Measurements from ENCODE around the gene CCM2.

CCM2 gene

DNA sequence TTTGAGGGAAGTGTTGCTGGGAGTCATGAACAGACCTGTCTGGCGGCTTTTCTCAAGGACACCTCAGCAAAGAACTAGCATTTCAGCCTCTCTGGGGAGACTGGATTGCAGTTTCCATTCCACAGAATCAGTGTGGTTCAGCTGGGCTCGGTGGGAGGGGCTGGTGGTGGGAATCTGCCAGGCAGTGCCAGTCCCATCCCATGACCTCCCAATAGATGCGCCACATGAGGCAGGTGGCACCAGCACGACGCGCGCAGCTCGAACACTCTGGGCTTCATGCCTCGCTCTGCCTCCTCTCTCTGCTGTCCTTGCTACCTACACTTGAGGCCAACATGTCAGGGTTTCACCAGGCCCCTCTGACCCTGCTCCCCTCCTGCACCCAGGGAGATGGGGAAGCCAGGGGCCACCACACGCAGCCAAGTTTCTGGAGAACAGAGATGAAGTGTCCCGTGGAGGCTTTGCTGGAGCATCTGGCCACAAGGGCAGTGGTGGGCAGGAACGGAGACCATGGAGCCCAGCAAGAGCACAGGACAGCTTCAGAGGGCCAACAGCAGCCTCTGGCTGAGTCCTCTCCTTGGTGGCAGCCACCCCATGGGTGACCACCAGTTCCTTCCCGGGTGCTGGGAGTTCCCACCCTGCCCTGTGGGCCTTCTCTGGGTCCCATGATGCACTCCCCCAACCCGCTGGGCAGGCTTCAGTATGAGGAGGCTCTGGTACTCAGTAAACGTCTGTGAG, 86.5 kb downstream of the CCM2 start:
- DNase-seq = peak; percentile 7

DNA sequence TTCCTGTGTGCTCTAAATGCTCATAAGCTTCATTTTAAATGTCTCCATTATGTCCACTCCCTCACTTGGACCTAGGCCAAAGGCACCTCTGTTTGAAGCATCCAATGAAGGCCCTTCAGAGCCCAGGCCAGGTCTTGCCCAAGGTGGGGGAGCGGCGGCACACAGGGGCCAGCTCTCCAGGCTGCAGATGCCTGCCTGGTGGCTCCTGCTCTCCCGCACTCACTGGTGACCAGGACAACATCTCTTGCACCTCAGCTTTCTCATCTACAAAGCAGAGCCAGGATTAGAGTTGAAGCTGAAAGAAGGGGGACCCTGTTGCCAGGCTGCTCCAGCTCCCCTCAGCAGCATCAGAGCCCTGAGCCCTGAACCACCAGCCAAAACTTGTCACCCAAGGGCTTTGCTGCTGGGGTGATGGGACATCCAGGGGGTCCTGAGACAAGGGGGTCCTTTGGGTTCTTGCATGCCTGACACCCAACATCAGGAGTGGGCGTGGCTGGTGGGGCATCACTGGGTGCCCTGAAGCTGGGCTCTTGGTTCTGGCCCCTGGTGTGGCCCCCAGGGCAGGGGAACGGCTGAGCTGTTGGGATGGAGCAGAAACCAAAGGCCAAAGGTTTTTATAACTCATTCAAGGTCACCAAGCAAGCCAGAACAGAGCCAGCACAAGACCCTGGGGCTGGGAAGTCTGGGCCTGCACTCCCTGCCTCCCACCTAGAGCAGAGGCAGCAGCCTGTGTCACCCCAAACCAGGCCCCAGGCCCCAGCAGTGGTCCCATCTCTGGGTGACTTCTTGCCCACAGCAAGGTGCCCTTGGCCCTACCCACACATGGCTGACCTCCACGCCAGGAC, 87.5 kb downstream of the CCM2 start:
- DNase-seq = no peak

DNA sequence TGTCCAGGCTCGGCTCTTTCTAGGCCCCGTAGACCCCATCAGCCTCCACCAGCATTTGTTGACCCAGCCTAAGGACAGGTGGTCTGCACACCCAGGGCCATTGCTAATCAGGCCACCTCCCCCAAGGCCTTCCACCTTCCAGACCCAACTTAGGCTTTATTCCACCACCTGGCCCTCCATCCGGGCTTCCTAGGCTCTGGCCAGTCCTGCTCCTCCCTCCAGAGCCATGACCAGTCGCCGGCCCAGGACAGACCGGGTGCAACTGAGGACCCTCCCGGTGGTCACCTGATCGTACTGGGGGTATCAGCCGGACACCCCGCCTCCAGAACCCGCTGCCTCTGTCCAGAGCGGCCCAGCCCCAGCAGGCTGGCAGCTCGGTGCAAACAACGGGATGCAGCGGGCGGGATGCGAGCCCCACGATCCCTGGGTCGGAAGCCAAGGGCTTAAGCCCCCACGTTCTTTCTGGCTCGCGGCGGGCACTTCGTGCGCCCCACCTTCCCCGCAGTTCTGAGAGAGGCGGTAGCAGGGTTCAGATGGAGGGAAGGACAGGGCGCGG, 88.2 kb downstream of the CCM2 start:
- no peak for DNase-seq

DNA sequence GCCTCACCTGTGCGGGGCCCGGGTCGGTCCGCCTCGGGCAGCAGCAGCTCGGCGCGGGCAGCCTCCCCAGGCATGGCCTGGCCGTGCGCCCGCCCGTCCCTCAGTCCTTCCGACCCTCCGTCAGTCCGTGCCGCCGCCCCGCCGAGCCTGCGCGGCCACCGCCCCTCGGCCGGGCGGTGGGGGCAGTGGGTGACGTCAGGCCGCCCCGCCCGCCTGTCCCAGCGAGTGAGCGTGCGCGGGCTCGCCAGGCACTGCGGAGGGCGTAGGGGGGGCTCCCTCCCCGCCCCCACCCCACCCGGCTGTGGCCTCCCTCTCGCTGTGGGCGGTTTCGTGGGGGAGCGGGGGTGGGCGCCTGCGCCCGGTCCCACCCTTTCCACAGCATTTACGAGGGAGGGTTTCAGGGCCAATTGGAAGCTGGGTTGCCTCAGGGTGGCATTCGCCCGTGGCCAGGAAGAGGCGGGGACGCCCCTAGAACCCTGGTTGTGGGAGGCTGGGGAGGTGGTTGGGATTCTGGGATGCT, 88.9 kb downstream of the CCM2 start, which contains the start of gene NACAD:
NACAD (minus strand) TSS at position 149 of the 520 bp plus-strand sequence; CDS start at position 74, 75 bp downstream.
- no peak for DNase-seq

DNA sequence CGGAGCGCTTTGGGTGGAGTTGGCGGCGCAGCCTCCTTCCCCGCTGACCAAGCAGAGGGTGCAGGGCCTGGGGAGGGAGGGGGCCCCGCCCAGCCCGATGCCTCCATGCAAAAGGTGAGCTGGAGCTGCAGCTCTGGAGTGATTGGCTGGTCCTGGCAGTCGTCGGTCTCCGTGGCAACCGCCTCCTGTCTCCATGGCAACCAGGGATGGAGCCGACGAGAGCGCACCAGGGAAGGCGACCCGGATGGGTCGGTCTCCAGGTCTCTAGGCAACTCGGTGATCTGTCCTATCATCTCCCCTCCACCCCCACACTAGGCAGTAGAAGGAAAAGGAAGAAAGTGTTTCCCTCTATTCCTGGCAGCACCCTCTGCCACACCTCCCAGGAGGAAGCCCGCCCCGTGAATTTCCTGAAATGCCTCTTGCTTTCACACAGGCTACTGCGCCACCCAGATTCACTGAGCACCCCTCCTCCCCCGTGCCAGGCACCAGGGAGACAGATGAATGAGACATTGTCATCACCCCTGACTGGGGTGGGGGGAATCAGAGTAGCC, 89.4 kb downstream of the CCM2 start:
- peak; percentile 71 for DNase-seq

DNA sequence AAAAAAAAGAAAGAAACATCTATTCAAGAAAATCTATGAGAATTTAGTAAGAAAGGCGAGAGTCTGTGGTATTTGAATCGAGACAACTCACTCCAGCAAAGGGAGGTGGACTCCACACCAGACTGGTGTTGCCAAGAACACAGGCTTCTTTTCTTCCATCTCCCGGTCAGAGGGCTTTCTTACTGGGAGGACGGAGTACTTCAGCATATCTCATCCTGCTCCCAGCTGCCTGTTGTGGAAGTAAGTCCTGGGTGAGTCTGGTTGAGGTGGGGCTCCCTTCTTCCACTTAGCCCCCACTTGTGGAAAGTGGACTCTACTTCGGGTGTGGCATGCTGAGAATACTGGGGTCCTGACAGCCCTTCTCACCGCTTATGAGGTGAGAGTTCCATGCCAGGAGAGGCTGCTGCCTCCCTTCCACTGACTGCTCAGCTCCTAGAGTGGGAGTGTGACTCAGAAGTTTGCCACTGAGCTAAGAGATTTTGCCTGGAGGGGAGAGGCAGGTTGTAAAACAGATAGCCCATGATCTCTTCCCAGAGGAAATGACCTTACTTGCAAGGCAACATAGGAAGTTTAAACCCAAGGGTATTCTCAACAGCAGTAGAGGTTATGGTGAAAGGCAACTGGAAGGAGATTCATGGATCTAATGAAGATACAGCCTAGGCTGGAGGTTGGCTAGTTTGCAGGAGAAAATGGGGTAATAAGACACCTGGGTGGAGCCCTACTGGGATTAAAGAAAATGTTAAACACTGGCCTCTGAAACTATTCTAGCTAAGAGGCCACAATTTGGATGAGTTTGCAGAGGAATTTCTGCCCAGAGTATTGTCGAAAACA, 92.3 kb downstream of the CCM2 start:
- no peak for DNase-seq

DNA sequence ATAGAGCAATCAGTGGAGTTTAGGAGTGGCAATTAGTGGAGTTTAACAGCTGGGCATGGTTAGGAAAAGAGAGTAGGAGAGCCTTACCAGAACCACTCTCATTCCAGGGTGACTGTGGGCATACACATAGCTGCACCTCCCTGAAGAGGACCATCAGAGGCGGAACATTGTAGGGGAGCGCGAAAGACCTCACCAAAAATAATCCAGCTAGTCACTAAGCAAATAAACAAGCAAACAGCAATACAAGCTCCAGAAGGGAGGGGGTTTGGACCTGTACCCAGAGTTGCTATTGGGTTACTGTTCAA, 92.9 kb downstream of the CCM2 start:
- no peak for DNase-seq

DNA sequence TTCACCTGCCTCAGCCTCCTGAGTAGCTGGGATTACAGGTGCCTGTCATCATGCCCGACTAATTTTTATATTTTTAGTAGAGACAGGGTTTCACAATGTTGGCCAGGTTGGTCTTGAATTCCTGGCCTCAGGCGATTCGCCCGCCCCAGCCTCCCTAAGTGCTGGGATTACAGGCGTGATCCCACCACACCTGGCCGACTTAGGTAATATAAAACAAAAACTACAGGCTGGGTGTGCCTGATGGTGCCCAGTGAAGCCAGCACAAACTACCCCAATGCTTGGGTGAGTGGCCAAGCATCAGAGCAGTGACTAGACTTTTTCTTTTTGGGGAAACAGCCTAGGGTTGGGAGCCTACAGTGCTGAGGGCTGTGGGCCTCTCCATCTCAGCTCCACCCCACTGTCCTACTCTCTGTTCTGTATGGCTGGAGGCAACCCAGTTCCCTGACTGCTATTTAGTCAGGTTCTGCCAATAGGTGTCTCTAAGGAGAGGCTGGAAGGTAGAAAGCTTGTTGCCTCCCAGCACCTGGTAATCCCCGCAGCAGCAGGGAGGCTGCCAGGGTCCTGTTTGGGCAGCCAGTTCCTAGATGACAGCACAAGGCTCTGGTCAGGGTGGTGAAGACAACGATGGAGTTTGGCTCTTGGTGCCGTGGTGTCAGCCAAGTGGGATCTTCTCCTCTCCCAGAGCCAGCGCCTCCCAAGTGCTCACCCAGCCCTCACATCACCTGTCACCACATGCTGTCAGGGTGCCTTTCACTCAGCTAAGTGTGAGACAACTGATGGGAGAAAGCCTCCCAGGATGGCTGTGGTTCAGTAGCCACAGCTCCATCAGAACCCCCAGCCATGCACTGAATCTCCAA, 99.2 kb downstream of the CCM2 start:
- no peak for DNase-seq

DNA sequence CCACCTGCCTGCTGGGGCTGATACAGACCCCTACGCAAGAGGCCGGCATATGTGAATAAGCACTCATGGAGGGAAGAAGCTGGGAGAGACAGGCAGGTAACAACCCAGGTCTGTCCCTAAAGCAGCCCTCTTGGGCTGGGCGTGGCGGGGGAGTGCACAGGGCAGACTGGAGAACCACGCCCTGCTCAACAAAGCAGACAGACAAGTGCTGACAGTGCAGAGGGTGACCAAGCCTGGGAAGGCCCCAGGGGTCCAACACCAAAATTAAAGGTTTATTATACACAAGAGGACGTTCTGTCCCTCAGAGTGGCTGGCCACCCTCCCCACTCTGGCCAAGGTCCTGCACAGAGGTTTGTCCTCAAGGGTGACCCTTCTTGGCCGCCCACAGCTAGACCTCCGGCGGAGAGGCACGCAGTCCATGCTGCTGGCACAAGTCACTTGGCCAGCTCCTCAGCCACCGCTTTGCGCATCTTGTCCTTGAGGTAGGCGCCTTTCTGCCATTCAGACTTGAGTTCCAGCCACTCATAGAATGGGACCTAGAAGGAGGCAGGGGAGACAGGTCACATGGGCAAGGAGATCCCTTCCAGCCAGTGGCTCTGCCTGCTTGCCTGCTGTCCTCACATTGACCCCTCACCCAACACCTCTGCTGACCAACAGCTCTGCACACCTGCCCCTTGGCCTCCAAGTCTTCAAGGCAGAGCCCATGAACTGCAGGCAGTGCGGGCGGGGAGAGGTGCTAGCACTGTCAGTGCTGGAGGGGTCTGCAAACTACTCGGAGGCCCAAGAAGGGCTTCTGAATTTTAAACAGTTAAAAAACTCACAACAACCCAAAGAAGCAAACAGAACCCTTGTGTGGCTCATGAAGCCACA, 100.1 kb downstream of the CCM2 start:
- DNase-seq = no peak

DNA sequence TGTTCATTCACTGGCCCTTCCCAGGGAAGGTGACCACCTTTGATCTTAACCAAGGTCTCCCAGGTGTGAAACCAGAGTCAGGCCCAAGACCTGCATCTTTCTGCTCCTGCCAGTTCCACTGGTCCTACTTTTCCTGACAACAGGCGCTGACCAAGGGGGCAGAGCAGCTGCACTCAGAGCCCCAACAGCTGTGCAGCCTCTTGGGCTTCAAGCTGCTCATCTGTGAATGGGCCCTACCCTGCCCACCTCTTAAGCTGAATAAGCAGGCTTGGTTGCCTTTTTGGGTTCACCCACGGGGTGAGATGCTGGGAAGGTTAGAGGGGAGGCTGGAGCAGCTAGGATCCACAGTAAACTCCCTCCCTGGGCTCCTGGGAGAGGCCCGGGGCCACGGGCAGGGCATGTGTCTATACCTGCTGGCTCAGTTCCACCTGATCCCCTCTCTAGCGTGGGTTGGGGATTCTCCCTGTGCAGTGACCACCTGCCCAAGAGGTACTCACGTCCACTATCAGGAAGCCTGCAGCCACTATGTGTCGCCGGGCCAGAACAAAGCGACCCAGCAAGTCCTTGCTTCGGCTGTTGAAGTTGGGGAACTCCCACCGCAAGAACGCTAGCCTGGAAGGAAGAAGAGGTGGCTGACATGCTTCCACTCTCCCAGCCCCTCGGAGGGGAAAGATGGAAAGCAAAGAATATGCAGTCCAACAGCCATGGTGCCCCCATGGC, 100.9 kb downstream of the CCM2 start:
- DNase-seq = no peak

DNA sequence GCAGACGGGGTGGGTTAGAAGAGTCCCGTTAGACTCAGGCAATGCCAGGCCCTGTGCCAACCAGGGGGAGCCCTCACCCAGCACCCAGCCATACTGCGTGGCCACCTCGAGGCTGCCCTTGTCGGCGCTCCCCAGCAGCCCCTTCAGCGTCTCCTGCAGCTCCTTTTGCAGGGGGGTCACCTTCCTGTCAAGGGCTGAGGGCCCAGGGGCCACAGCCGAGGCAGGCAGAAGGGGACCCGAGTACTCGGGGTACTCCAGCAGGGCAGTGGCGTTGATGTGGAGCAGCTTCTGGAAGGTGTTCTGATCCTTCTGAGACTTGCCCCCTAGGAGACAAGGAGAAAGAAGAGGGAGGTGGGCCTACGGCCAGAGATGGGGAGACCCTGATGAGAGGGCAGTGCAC, 101.7 kb downstream of the CCM2 start:
- DNase-seq = no peak

DNA sequence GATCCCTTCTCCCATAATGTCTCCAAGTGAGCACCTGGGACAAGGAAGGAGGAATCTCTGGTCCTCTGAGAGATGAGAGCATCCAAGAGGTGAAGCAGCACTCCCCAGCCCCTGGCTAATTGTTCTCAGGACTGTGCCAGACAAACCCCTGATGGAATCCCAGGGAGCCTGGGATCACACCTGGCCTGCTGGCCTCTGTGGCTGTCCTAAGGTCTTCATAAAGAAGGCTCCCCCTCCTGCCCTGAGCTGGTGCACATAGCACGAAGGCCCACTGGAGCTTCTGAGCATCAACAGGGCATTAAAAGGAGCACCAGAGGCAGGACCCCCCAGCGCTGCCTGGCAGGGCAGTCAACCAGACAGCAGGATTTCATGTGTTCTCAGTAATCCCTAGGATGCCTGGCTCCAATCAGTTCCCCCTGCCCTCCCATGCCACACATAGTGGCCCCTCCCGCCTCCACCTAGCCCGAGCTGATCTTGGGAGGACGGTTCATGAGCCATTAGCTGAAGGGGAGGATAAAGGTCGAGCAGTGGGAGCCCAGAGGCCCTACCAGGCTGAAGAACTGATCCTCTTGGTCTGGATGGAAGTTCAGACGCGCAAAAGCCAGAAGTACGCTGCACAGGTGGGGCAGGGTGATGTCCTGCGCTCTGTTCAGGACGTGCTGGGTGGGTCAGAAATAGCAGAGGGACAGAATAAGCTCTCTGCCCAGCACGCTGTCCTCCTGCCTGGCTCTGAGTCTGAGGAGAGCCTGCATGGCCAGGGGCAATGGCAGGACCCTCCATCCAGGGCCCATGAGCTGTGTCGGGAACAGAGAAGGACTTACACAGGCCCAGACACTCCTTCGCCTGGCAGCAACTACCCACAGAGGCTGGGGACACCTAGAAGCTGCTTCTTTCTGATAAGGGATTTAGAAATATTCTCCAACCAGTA, 103.0 kb downstream of the CCM2 start:
- DNase-seq = no peak

DNA sequence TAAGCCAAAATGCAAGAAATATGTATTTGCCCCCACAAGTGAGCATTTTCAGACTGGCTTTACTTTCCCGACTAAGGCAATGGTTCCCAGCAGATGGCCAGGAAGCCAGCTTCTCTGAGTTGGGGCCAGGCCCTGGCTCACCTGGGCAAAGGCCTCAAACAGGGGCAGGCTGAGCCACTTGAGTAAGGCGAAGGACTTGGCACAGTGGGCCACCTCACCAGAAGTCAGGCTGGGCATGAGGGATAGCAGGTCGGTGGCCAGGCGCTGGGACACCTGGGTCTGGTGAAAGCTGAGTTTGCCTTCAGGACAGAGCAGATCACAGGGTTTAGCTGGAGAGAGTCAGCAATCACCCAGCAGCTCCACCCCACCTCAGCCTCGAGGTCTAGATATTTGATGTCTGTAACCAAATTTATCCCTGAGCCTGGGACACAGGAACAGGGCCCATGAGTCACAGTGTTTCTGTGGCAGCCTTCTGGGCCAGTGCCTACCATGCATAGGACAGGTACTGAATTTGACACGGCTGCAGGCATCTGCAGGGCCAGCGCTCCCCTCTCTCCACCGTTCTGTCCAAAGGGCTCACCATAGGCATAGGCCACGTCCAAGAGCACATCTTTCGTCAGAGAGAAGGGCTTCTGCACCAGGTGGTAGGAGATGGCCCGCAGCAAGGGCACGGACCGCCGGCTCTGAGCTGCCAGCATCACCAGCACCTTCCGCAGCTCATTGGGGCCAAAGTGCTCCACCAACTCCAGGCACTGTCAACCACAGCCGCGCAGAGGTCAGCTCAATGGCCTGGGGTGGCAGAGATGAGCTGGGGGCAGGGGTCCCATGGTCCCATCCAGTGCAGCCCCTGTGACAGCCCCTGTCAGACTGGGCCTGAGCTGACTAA, 104.2 kb downstream of the CCM2 start:
- no peak for DNase-seq

DNA sequence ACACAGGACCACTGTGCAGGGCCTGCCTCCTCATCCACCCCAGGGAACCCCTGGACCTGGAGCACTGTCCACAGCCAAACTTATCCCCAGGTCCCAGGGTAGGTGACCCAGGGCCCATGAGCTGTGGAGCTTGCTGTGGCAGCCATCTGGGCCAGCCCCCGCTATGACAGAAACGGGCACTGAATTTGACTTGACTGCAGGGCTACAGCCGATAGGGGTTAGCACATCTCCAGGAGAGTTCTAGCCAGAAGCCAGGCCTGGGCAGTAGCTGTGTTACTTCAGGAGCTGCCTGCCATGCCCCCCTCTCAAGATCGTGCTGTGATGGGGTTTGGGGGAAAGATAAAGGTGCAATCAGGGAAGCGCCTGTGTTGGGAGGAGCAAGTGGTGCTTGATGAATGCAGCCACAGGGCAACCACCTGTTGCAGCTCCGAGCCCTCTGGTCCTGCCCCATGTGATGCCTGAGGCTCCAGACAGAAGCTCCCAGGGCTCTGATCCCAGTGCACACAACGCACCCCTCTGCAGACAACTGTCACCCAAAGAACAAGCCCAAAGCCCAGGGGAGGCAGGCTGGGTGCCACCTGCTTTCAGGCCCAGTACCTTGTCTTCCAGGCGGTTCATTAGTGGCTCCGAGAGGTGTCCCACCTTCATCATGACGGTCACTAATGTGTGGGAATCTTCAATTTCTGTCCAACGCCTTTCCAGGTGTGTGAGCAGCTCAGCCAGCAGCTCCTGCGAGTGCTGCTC, 105.0 kb downstream of the CCM2 start:
- DNase-seq = no peak

DNA sequence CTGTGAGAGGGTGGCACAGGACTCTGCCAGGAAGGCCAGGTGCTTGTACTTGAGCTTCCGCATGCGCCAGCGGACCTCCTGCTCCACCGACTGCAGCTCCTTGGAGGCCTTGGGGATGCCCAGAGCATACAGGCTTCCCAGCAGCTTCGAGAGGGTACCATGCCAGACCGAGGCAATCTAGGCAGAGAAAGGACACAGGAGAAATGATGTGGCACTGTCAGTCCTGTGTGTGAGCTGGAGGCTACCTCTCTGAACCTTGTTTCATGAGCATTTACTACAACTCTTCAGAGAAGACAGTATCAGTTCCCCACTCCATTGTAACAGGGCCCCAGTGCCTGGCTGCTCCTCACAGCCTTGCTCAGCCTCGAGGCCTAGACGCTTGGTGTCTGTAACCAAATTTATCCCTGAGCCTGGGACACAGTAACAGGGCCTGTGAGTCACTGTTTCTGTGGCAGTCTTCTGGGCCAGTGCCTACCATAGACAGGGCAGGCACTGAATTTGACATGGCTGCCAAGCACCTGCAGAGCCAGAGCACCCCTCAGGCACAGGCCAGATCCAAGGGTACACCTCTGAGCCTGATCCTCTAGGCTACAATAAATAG, 105.7 kb downstream of the CCM2 start:
- no peak for DNase-seq

DNA sequence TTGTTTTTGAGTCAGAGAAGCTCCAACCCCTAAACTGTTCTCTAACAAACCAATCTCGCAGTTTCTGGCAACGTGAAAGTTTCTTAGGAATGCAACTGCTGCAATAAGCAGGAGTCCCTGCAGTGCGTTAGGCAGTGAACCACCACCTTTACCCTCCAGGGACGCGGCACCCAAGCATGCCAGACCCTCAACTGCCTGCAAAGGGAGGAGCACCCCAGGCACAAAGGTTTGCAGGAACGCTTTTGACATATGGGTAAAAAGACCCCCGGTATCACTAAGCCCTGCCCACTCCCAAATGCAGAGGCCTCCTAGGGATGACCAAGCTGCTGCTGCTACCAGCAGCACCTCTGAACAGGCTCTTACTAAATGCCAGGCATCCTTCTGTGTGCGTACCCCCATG, 106.8 kb downstream of the CCM2 start:
- no peak for DNase-seq

DNA sequence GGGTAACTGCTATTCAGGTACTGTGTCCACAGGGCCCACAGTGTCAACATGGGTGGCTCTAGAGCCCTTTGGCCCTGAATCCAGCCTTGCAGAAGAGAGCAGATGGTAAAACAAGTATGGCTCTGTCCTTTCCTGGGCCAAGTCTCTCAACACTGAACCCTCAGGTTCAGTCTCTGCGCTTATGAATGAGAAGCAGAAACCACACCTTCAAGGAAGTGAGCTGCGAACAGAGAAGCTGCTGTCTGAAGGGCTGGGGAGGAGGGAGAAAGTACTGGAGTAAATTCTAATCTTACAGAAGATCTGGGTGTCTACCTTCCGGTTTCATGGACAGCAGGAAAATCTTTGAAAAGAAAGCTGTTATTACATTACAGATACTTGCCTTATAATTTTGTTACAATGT, 107.4 kb downstream of the CCM2 start:
- DNase-seq = no peak

Measured in NCI-H510A treated with DMSO at 0.1 percent for 48 hours (cell line).